GM12892 (cell line): ENCODE data around the gene G2E3.

Experiments used
- POLR2A ChIP-seq: IDR thresholded peaks from 2 replicates; pipeline ENCODE4 v1.6.1; 2011; ENCODE audit warnings: low read depth, low read length, control low read depth
- POLR2AphosphoS5 ChIP-seq: IDR thresholded peaks from 2 replicates; pipeline ENCODE4 v1.6.1; 2011; ENCODE audit warnings: low read depth, low read length, control low read depth
- TAF1 ChIP-seq: IDR thresholded peaks from 2 replicates; pipeline ENCODE4 v1.6.1; 2011; ENCODE audit warnings: low read depth, mild to moderate bottlenecking, control low read depth, low read length, borderline replicate concordance

DNA sequence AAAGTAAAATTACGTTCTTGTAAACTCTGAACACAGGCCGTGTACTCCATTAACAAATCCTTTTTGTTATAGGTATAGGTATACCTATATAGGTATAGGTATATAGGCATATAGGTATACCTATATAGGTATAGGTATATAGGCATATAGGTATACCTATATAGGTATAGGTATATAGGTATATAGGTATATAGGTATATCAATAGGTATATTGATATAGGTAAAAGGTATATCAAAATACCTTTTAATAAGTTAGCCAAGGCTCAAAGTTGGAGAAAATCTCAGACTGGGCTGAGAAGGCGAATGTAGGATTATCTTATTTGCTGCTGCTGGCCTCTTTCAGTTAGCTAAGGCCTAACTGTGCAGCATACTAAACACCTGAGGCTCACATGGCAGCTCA lies 66.6 kb downstream of the G2E3 start:
- TF ChIP-seq POLR2AphosphoS5 (no peak), POLR2A (no peak), TAF1 (no peak)
